GM13976 (cell line): Measurements from ENCODE around the gene OSBPL3.

Experiments
- DNase-seq: peaks from one replicate; pipeline ENCODE4 v3.0.0; 2012; ENCODE audit warnings: low spot score
- in situ Hi-C: fragments of 300-500 bp; cut with MboI; formaldehyde crosslinking; loops from one replicate; pipeline ENCODE4 v1.12.0; 2022; ENCODE audit warnings: low sequenced_read_pairs, mixed read lengths, inconsistent platforms; ENCODE audit not compliant: unreplicated experiment
- TF ChIP-seq, protein P1 (sequence below): IDR thresholded peaks from 2 replicates; pipeline ENCODE4 v1.5.1; 2012; ENCODE audit warnings: borderline replicate concordance, mild to moderate bottlenecking; ENCODE audit not compliant: insufficient read depth; ENCODE audit errors: extremely low read depth, missing control alignments, control extremely low read depth

Gene OSBPL3

DNA sequence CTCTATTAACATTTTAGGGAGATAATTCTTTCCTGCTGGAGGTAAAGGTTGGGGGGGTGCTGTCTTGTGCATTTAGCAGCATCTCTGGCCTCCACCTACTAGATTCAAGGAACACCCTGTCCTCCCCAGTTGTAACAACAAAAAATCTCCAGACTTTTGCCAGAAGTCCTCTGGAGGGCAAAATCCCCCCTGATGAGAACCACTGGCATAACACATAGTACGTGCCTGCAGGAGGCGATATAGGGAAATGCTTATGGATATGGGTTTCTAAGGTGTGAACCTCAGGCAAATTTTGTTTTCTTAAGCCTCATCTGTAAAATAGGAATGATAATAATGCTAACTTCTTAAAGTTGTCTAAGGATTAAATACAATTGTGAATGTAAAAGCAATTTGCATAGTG is 2.9 kb upstream of the OSBPL3 start:
- no peak for DNase-seq
- in situ Hi-C loops, result loop anchor here (10.0 kb wide), 2 partner anchors 82 to 158 kb away; no protein-coding TSS in a partner anchor
- TF ChIP-seq, protein P1, sequence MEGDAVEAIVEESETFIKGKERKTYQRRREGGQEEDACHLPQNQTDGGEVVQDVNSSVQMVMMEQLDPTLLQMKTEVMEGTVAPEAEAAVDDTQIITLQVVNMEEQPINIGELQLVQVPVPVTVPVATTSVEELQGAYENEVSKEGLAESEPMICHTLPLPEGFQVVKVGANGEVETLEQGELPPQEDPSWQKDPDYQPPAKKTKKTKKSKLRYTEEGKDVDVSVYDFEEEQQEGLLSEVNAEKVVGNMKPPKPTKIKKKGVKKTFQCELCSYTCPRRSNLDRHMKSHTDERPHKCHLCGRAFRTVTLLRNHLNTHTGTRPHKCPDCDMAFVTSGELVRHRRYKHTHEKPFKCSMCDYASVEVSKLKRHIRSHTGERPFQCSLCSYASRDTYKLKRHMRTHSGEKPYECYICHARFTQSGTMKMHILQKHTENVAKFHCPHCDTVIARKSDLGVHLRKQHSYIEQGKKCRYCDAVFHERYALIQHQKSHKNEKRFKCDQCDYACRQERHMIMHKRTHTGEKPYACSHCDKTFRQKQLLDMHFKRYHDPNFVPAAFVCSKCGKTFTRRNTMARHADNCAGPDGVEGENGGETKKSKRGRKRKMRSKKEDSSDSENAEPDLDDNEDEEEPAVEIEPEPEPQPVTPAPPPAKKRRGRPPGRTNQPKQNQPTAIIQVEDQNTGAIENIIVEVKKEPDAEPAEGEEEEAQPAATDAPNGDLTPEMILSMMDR, result peak; percentile 10

DNA sequence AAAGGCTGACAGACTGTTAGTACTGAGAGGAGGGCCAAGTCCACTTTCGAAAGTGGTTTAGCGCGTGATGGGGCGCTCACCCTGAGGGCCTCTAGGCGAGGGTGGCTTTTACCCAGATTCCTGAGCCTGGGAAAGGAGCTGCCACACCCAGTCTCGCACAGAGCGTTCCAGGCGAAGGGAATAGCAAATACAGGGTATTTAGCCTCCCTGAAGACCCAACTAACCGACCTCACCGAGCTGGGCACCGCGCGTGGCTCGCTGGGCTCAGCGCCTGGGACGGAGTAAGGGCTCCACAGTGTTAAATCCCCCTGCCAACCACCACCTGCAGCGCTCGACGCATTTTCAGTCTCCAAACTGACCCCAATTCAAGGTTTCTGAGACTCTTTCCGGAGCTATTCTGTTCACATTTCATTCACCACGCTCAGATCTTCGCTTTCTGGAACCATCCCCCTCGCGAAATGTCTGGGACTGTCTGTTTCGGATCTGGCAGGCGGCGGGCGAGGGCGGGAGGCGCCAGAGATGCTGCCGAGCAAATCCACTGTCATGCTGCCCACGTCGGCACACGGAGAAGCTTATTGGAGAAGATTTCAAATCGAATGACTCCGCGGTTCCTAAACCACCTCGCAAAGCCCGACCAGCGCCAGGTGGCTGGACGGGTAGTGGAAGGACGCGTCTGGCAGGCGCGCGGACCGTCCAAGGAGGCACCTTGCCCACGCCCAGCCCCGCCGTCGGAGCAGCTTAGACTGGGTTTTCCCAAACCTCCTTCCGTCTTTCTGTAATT is 1.4 kb upstream of the OSBPL3 start:
- in situ Hi-C loops, result loop anchor here (10.0 kb wide), 2 partner anchors 83 to 157 kb away; no protein-coding TSS in a partner anchor
- DNase-seq, result peak; percentile 57
- TF ChIP-seq, protein P1, result no peak

DNA sequence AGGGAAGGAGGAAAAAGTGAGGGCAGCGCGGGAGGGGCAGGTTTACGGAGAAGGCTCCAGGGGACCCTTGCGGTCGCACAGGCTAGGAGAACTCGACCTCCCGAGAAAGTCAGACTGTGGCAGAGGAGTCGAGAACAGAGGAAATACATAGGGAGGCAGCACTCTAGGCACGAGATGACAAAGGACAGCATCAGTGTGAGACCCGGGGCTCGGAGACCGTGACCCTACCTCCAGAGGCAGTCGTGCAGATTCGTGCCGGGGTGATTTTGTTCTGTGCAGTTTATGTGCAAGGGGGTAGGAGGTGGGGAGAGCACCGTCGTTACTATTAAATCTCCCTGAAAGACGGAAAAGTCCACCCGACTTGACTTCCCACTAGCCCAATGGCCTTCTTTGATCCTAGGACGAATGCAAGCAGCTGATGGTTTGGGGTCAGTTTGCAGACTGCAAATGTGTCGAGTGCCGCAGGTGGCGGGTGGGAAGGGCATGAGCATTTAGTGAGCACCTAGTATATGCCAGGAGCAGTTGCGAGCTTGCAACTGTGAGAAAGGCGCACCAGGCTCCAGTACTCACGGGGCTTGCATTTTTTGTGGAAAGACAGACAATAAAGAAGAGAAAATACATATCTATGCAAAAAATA is 674 bp upstream of the OSBPL3 start:
- DNase-seq, result peak; percentile 58
- TF ChIP-seq, protein P1, result no peak
- in situ Hi-C loops, result loop anchor here (10.0 kb wide), 2 partner anchors 84 to 156 kb away; no protein-coding TSS in a partner anchor

DNA sequence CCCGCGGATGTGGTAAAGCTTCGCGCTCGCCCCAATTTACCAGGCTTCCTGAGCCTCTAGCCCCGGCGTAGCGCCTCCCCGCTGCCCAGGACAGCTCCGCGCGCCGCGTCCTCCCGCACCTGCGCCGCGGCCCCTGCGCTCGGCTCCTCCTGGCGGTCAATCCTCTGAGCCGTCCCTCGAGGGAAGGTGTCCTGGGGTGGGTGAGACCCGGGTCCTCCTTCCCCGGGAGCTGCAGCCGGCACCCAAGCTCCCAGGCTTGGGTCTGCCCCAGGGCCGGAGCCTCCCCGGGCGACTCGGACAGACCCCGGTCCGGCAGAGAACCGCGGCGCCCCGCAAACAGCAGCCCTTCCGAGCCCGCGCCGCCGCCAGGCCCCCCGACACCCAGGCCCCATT is 512 bp downstream of the OSBPL3 start:
- in situ Hi-C loops, result no loop called here
- DNase-seq, result peak; percentile 81
- TF ChIP-seq, protein P1, result peak; percentile 78

DNA sequence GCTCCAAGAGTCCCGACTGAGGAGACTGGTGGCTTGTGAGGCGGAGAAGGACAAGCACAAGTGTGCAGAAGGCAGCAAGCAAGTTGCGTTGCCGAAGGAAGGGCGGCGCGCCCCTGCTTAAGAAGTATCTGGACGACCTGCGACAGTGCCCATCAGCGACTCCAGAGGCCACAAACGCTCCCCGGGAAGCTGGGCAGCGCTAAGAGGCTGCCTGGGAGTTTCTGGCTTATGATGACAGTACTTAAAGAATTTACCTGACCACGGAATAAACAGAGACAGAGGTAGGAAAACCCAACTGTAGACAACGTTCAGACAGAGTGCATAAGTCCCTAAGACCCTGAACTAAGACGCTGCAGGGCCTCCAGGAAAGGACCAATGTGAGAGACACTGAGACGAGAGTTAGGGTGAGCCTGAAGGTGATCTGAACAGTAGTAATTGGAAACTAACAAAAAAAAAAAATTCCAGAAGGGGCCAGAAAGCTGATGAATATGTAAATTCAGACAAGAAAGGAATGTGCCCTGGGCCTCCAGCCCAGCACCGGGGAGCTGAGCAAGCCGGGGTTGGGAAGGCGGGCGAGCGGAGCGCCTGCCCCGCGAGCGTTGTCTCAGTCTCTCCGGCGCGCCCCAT is 1.0 kb downstream of the OSBPL3 start:
- no peak for DNase-seq
- TF ChIP-seq, protein P1, result no peak

DNA sequence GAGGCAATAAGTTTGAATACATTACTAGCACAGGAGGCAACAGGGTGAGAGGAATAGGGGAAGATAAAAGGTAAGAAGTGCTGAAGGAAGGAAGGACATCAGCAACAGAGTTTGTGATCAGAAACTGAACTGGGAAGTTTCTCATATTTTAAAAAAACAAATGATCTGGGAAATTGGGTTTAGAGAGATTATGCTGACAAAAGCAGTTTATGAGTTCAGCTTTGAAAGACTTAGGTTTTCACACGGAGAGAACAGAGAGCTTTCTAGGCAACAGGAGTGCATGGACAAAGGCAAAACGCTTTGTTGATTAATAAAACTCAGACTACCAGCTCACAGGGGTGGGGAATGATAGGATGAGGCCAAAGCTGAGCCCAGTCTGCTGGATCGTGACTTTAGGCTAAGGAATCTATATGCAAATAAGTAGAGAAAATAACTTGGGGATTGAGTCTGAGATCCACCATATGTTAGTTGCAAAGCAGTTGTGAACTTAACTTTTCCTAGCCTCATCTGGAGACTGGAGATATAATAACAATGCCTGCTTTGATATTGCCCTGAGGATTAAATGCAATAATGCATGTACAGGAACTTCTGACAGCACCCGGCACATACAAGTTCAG is 4.2 kb downstream of the OSBPL3 start:
- no peak for DNase-seq
- in situ Hi-C loops, result no loop called here
- TF ChIP-seq, protein P1, result no peak

More for the DNA sequence above, 1.0 kb downstream of the OSBPL3 start:
- in situ Hi-C loops, result no loop called here
